Lung (tissue), 12 donors: ENCODE results near the gene AFMID. TPM values are rescaled to one million over a fixed set of nuclear protein-coding genes. Genes with fewer than 3 reads are reported as not detected.

ENCODE experiments used
- ATAC-seq: fragments of 200-7000 bp; cut with Tn5 transposase; one replicate; pipeline ENCODE4 v1.9.1; 2020; ENCODE audit warnings: moderate number of reproducible peaks; ENCODE audit not compliant: insufficient read depth, low FRiP score
- DNase-seq, 3 donors: peaks; one replicate each; pipeline ENCODE4 v3.0.0-alpha.2; 2013 to 2017
- H3K27ac ChIP-seq, 2 donors: one replicate each; pipeline ENCODE4 v1.5.1; 2013; ENCODE audit warnings: mild to moderate bottlenecking in 2 of 2, moderate library complexity in 2 of 2, control low read depth in 1 of 2, inconsistent platforms in 1 of 2, low read depth in 1 of 2, low read length in 1 of 2
- H3K27me3 ChIP-seq, 3 donors: one replicate each; pipeline ENCODE4 v1.5.1; 2013; ENCODE audit warnings: low read length in 2 of 3; ENCODE audit not compliant: control insufficient read depth in 3 of 3, insufficient read depth in 3 of 3
- H3K36me3 ChIP-seq, 4 donors: one replicate each; pipeline ENCODE4 v1.5.1; 2013; ENCODE audit warnings: low read length in 4 of 4, mild to moderate bottlenecking in 1 of 4, moderate library complexity in 1 of 4; ENCODE audit not compliant: control insufficient read depth in 4 of 4, insufficient read depth in 4 of 4
- H3K4me1 ChIP-seq, 5 donors: one replicate each; pipeline ENCODE4 v1.5.1; 2013; ENCODE audit warnings: low read length in 5 of 5, mild to moderate bottlenecking in 2 of 5, moderate library complexity in 1 of 5; ENCODE audit not compliant: control insufficient read depth in 5 of 5, insufficient read depth in 5 of 5
- H3K4me3 ChIP-seq: one replicate; pipeline ENCODE4 v1.5.1; 2013; ENCODE audit warnings: mild to moderate bottlenecking, control low read depth, moderate library complexity
- H3K9ac ChIP-seq, 2 donors: one replicate each; pipeline ENCODE4 v1.5.1; 2013; ENCODE audit warnings: low read length in 2 of 2, control low read depth in 1 of 2; ENCODE audit not compliant: insufficient read depth in 1 of 2
- H3K9me3 ChIP-seq, 4 donors: one replicate each; pipeline ENCODE4 v1.5.1; 2013; ENCODE audit warnings: low read length in 3 of 4, mild to moderate bottlenecking in 1 of 4, moderate library complexity in 1 of 4; ENCODE audit not compliant: control insufficient read depth in 4 of 4, insufficient read depth in 3 of 4
- WGBS, 2 donors: extraction: QIAGEN DNeasy Blood & Tissue Kit; methylation state at CpG; one replicate each; pipeline ENCODE4 v1.1.7; 2013; 5-methylcytosine and 5-hydroxymethylcytosine counted together
- polyA plus RNA-seq, 2 donors: library from polyadenylated mRNA; stranded (reverse); fragments of 200-250 nt; gene quantifications; one replicate each; pipeline ENCODE4 v1.2.1, GENCODE V29; 2013
- total RNA-seq, 2 donors: library from RNA; depleted of rRNA in 1 of 2; stranded (reverse); fragments of >200 nt in 1 of 2; gene quantifications; one replicate each; pipeline ENCODE4 v1.2.1, GENCODE V29; 2014 to 2021
- TF ChIP-seq, protein P1 (sequence below): IDR thresholded peaks from 2 replicates; pipeline ENCODE4 v1.5.1; 2012; ENCODE audit warnings: mild to moderate bottlenecking; ENCODE audit errors: control extremely low read depth, extremely low read depth
- donor health status: control.
- donor health status: control.
- donor health status: Bipolar disorder and iron deficiency.
- donor health status: healthy.
- donor health status: DM: yes; HTN: yes; CAD: no.

AFMID gene
- total and polyA plus RNA-seq, 4 donors = 24.6 to 35.4 (median 34.3) TPM

GRCh38 chr17:78159575-78160158 lies 27.5 kb upstream of the AFMID start:
- Histone ChIP-seq H3K4me3 (no peak overlapping the region), H3K27ac (no peak overlapping the region), H3K9me3 (no peaks in the 10 kb centered on the region), H3K27me3 (no peaks in the 10 kb centered on the region), H3K4me1 (no peaks in the 10 kb centered on the region), H3K36me3 (no peaks in the 10 kb centered on the region), H3K9ac (no peak overlapping the region)
- ATAC-seq = no peak
- TF ChIP-seq, protein P1, sequence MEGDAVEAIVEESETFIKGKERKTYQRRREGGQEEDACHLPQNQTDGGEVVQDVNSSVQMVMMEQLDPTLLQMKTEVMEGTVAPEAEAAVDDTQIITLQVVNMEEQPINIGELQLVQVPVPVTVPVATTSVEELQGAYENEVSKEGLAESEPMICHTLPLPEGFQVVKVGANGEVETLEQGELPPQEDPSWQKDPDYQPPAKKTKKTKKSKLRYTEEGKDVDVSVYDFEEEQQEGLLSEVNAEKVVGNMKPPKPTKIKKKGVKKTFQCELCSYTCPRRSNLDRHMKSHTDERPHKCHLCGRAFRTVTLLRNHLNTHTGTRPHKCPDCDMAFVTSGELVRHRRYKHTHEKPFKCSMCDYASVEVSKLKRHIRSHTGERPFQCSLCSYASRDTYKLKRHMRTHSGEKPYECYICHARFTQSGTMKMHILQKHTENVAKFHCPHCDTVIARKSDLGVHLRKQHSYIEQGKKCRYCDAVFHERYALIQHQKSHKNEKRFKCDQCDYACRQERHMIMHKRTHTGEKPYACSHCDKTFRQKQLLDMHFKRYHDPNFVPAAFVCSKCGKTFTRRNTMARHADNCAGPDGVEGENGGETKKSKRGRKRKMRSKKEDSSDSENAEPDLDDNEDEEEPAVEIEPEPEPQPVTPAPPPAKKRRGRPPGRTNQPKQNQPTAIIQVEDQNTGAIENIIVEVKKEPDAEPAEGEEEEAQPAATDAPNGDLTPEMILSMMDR = no peak
- WGBS, 2 donors = 37 to 69% methylated on average over 10 of the region's 10 CpGs
- no peak for DNase-seq

DNA sequence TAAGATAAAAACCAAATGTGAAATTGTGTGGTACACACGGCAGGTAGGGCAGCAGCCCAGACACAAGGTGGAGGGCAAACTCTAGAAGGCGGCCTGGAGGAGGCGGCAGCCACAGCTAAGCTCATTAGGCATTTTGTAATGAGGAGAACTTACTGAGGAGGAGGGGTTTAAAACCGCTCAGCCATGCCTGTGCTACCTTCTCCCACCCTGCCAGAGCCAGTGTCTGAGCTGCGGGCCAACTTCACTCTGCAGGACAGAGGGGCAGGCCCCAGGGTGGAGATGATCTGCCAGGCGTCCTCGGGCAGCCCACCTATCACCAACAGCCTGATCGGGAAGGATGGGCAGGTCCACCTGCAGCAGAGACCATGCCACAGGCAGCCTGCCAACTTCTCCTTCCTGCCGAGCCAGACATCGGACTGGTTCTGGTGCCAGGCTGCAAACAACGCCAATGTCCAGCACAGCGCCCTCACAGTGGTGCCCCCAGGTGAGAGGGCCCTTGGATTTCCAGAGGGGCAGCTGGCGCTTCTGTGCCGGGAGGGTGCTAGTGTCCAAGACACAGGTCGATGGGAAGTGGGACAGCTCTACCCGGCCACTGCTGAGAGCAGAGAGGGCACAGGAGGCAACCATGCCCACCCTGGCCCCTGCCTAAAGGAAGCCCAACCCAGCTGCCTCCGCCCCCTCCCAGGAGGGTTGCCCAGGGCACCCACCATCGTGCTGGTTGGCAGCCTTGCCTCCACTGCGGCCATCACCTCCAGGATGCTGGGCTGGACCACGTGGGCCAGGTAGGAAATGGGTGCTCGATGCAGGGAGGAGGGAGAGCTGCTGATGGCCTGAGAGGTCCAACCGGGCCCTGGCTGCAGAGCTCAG lies 23.0 kb upstream of the AFMID start:
- Histone ChIP-seq H3K36me3 (no peaks in the 10 kb centered on the region), H3K27me3 (no peaks in the 10 kb centered on the region), H3K27ac (no peak overlapping the region), H3K9ac (no peak overlapping the region), H3K4me1 (peaks cover 0 to 4% (median 3%) of the 10 kb centered on the region in 5 donors), H3K4me3 (no peak overlapping the region), H3K9me3 (no peaks in the 10 kb centered on the region)
- TF ChIP-seq, protein P1 = no peak
- no peak for ATAC-seq
- 60% methylated on average over 22 of the region's 22 CpGs for WGBS, 2 donors
- DNase-seq = no peak

GRCh38 chr17:78164748-78165607 lies 22.2 kb upstream of the AFMID start:
- Histone ChIP-seq H3K4me1 (peaks cover 0 to 11% (median 3%) of the 10 kb centered on the region in 5 donors), H3K27me3 (no peaks in the 10 kb centered on the region), H3K36me3 (no peaks in the 10 kb centered on the region), H3K27ac (no peak overlapping the region), H3K9ac (no peak overlapping the region), H3K4me3 (no peak overlapping the region), H3K9me3 (no peaks in the 10 kb centered on the region)
- 88 to 90% methylated on average over 16 of the region's 16 CpGs for WGBS, 2 donors
- TF ChIP-seq, protein P1 = no peak
- DNase-seq (no peak), ATAC-seq (no peak)
